MM.1S (cell line): ENCODE results near the gene HNRNPDL.

Experiments used
- EZH2 ChIP-seq: fragments of 300-600 bp; sonication (generic); optimal IDR thresholded peaks from 2 replicates; pipeline ENCODE3; 2017; ENCODE audit warnings: low read depth, mild to moderate bottlenecking, antibody characterized with exemption, low read length, mixed read lengths
- EZH2phosphoT487 ChIP-seq: fragments of 300-600 bp; sonication (generic); IDR thresholded peaks from 2 replicates; pipeline ENCODE4 v1.6.1; 2018; ENCODE audit warnings: antibody characterized with exemption, low read length
- TF ChIP-seq, protein P1 (sequence below): fragments of 300-600 bp; sonication (generic); IDR thresholded peaks from 2 replicates; pipeline ENCODE4 v1.5.1; 2016; ENCODE audit warnings: antibody characterized with exemption, low read length, mixed read lengths

DNA sequence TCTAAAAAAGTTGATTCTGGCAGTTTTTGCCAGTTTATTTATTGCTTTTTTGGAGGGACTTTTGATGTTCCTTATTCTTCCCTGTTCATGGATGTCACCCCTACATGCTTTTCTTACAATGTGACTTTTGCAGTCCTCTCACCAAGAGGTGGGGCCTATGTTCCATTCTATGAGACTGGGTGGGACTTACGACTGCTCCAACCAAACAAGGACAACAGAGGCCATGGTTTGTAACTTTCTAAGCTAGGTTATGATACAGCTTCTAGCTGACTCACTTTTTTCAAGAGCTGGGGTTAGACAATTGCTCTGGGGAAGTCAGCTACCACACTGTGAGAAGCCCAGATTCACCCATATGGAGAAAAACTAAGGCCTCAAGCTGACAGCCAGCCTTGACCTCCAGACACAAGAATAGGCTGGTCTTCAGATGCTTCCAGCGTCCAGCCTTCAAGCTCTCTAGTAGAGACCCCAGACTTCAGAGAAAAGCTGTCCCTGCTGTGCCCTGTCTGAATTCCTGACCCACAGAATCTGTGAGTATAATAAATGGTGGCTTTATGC, 39.6 kb upstream of the HNRNPDL start:
- TF ChIP-seq, protein P1, sequence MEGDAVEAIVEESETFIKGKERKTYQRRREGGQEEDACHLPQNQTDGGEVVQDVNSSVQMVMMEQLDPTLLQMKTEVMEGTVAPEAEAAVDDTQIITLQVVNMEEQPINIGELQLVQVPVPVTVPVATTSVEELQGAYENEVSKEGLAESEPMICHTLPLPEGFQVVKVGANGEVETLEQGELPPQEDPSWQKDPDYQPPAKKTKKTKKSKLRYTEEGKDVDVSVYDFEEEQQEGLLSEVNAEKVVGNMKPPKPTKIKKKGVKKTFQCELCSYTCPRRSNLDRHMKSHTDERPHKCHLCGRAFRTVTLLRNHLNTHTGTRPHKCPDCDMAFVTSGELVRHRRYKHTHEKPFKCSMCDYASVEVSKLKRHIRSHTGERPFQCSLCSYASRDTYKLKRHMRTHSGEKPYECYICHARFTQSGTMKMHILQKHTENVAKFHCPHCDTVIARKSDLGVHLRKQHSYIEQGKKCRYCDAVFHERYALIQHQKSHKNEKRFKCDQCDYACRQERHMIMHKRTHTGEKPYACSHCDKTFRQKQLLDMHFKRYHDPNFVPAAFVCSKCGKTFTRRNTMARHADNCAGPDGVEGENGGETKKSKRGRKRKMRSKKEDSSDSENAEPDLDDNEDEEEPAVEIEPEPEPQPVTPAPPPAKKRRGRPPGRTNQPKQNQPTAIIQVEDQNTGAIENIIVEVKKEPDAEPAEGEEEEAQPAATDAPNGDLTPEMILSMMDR, result no peak
- no peak for TF ChIP-seq EZH2phosphoT487
- TF ChIP-seq EZH2, result no peak
